Measurements from ENCODE around the gene ARV1. TPM values are rescaled to one million over a fixed set of nuclear protein-coding genes. Genes with fewer than 3 reads are reported as not detected.

Gene ARV1
- total RNA-seq, 1 experiment from 2014 or later, result 51.8 TPM

GRCh38 chr1:231013391-231014015, 34.6 kb downstream of the ARV1 start:
- peaks cover 11% of the 10 kb centered on the region for H3K4me1 Mint-ChIP-seq (ENCODE audit: insufficient read depth, unreplicated experiment)

GRCh38 chr1:231016234-231016633, 37.3 kb downstream of the ARV1 start:
- TF ChIP-seq CTCF (IDR thresholded peaks at IDR 0.05; ENCODE audit: unreplicated experiment), result no peak
- no peaks in the 10 kb centered on the region for H3K27me3 Mint-ChIP-seq (ENCODE audit: insufficient read depth, unreplicated experiment)
- H3K9me3 Mint-ChIP-seq (ENCODE audit: unreplicated experiment), result no peaks in the 10 kb centered on the region
- H3K27ac Mint-ChIP-seq (ENCODE audit: low read depth, unreplicated experiment), result no peak overlapping the region
- CTCF ChIA-PET, result interaction anchor here (0.5 to 1.6 kb wide), 6 partner anchors 21 to 194 kb away, joined by 3 to 6 read pairs (median 4); partner anchors contain the start of gene TTC13
- no peak overlapping the region for H3K4me3 Mint-ChIP-seq (ENCODE audit: unreplicated experiment)
- peaks cover 22% of the 10 kb centered on the region for H3K4me1 Mint-ChIP-seq (ENCODE audit: insufficient read depth, unreplicated experiment)
- no peak for DNase-seq (ENCODE audit: unreplicated experiment)
- POLR2A ChIA-PET, result interaction anchor here (0.6 to 3.2 kb wide), 12 partner anchors 15 to 226 kb away, joined by 3 to 20 read pairs (median 4); partner anchors contain the start of genes ARV1, FAM89A and TTC13
- H3K36me3 Mint-ChIP-seq (ENCODE audit: insufficient read depth, unreplicated experiment), result peaks cover 17% of the 10 kb centered on the region
- intact Hi-C loops (cut with micrococcal nuclease), result loop anchor here (2.0 kb wide), 1 partner anchor 37 kb away; the partner anchor contains the start of genes ARV1 and TTC13
- BruUV-seq (replicated peaks), result no TSS peak

More at GRCh38 chr1:231013391-231014015, 34.6 kb downstream of the ARV1 start:
- no peak for TF ChIP-seq CTCF (IDR thresholded peaks at IDR 0.05; ENCODE audit: unreplicated experiment)
- DNase-seq (ENCODE audit: unreplicated experiment), result no peak
- H3K9me3 Mint-ChIP-seq (ENCODE audit: unreplicated experiment), result no peaks in the 10 kb centered on the region
- CTCF ChIA-PET, result interaction anchor here (0.6 to 2.0 kb wide), 8 partner anchors 17 to 199 kb away, joined by 3 to 9 read pairs (median 3); no protein-coding TSS in a partner anchor
- intact Hi-C loops (cut with micrococcal nuclease), result no loop called here
- POLR2A ChIA-PET, result interaction anchor here (0.6 to 2.8 kb wide), 8 partner anchors 9 to 171 kb away, joined by 3 to 14 read pairs (median 3); partner anchors contain the start of gene FAM89A
- no peak overlapping the region for H3K27ac Mint-ChIP-seq (ENCODE audit: low read depth, unreplicated experiment)
- peaks cover 8% of the 10 kb centered on the region for H3K36me3 Mint-ChIP-seq (ENCODE audit: insufficient read depth, unreplicated experiment)
- no peaks in the 10 kb centered on the region for H3K27me3 Mint-ChIP-seq (ENCODE audit: insufficient read depth, unreplicated experiment)
- H3K4me3 Mint-ChIP-seq (ENCODE audit: unreplicated experiment), result no peak overlapping the region
- BruUV-seq (replicated peaks), result no TSS peak

GRCh38 chr1:231016966-231017365, 38.1 kb downstream of the ARV1 start:
- TF ChIP-seq CTCF (IDR thresholded peaks at IDR 0.05; ENCODE audit: unreplicated experiment), result no peak
- ChIA-PET CTCF (interaction anchor here (0.6 to 1.6 kb wide), 7 partner anchors 11 to 218 kb away, joined by 3 to 6 read pairs (median 4); partner anchors contain the start of gene TTC13), POLR2A (interaction anchor here (0.6 to 3.2 kb wide), 14 partner anchors 22 to 225 kb away, joined by 3 to 20 read pairs (median 4); partner anchors contain the start of genes ARV1, FAM89A and TTC13)
- H3K4me1 Mint-ChIP-seq (ENCODE audit: insufficient read depth, unreplicated experiment), result peaks cover 22% of the 10 kb centered on the region
- intact Hi-C loops (cut with micrococcal nuclease), result loop anchor here (2.0 kb wide), 1 partner anchor 38 kb away; the partner anchor contains the start of genes ARV1 and TTC13
- H3K27ac Mint-ChIP-seq (ENCODE audit: low read depth, unreplicated experiment), result peak overlapping the region; percentile 83
- no peaks in the 10 kb centered on the region for H3K27me3 Mint-ChIP-seq (ENCODE audit: insufficient read depth, unreplicated experiment)
- BruUV-seq (replicated peaks), result no TSS peak
- DNase-seq (ENCODE audit: unreplicated experiment), result peak; percentile 39
- H3K9me3 Mint-ChIP-seq (ENCODE audit: unreplicated experiment), result no peaks in the 10 kb centered on the region
- no peak overlapping the region for H3K4me3 Mint-ChIP-seq (ENCODE audit: unreplicated experiment)
- peaks cover 17% of the 10 kb centered on the region for H3K36me3 Mint-ChIP-seq (ENCODE audit: insufficient read depth, unreplicated experiment)

- H3K27ac Mint-ChIP-seq (ENCODE audit: low read depth, unreplicated experiment), result no peak overlapping the region
- no peaks in the 10 kb centered on the region for H3K27me3 Mint-ChIP-seq (ENCODE audit: insufficient read depth, unreplicated experiment)
- H3K36me3 Mint-ChIP-seq (ENCODE audit: insufficient read depth, unreplicated experiment), result peaks cover 17% of the 10 kb centered on the region
- no peaks in the 10 kb centered on the region for H3K9me3 Mint-ChIP-seq (ENCODE audit: unreplicated experiment)
- no TSS peak for BruUV-seq (replicated peaks)
- H3K4me3 Mint-ChIP-seq (ENCODE audit: unreplicated experiment), result no peak overlapping the region
- intact Hi-C loops (cut with micrococcal nuclease), result no loop called here
- peaks cover 22% of the 10 kb centered on the region for H3K4me1 Mint-ChIP-seq (ENCODE audit: insufficient read depth, unreplicated experiment)
- no peak for DNase-seq (ENCODE audit: unreplicated experiment)
- POLR2A ChIA-PET, result interaction anchor here (1.5 kb wide), 1 partner anchor 17 kb away, joined by 4 read pairs; no protein-coding TSS in a partner anchor
- CTCF ChIA-PET, result interaction anchor here (1.2 kb wide), 2 partner anchors 9 to 13 kb away, joined by 4 to 5 read pairs; no protein-coding TSS in a partner anchor
- no peak for TF ChIP-seq CTCF (IDR thresholded peaks at IDR 0.05; ENCODE audit: unreplicated experiment)
Observed at GRCh38 chr1:231019711-231020110, 40.8 kb downstream of the ARV1 start.

Measured in MCF 10A (cell line).